Measurements from ENCODE around the gene CSKMT.

CSKMT gene

GRCh38 chr11:62621567-62622470 is 43.3 kb upstream of the CSKMT start, which contains the start of gene B3GAT3:
TSS of gene B3GAT3 (minus strand) at chr11:62621986. CDS start at chr11:62621947, 39 bp downstream.
- Histone ChIP-seq H3K4me3 (ENCODE audit: low read length) (peak within 1 kb of the TSS; percentile 89), H3K4me1 (ENCODE audit: control insufficient read depth, low read length) (peaks cover 17% of the 10 kb centered on the region), H3K9me3 (ENCODE audit: control insufficient read depth, insufficient read depth, low read length) (no peaks in the 10 kb centered on the region), H3K27ac (ENCODE audit: low read depth, low read length) (peak within 1 kb of the TSS; percentile 87), H3K4me2 (ENCODE audit: low read length) (peak within 1 kb of the TSS; percentile 91), H4K20me1 (ENCODE audit: control insufficient read depth, insufficient read depth, low read depth, low read length) (no peaks in the 10 kb centered on the region), H3K9me2 (replicated peaks; ENCODE audit: control insufficient read depth, low read length) (no peaks in the 10 kb centered on the region), H3K79me2 (ENCODE audit: control insufficient read depth, low read length) (peaks cover 26% of the 10 kb centered on the region), H3F3A (ENCODE audit: control insufficient read depth, insufficient read depth) (peaks cover 35% of the 10 kb centered on the region), H3K27me3 (ENCODE audit: control insufficient read depth, low read length) (no peaks in the 10 kb centered on the region), H3K36me3 (ENCODE audit: control insufficient read depth, low read length) (peaks cover 51% of the 10 kb centered on the region)
- TF ChIP-seq CTCF (IDR thresholded peaks at IDR 0.05; ENCODE audit: low read depth, low read length, poor library complexity, severe bottlenecking) (no peak), EZH2phosphoT487 (IDR thresholded peaks at IDR 0.05; ENCODE audit: borderline replicate concordance, low read length) (no peak)

GRCh38 chr11:62622476-62623089 is 42.5 kb upstream of the CSKMT start:
- Histone ChIP-seq H3K36me3 (ENCODE audit: control insufficient read depth, low read length) (peaks cover 52% of the 10 kb centered on the region), H3K9me3 (ENCODE audit: control insufficient read depth, insufficient read depth, low read length) (no peaks in the 10 kb centered on the region), H3K27ac (ENCODE audit: low read depth, low read length) (peak overlapping the region; percentile 87), H4K20me1 (ENCODE audit: control insufficient read depth, insufficient read depth, low read depth, low read length) (no peaks in the 10 kb centered on the region), H3F3A (ENCODE audit: control insufficient read depth, insufficient read depth) (peaks cover 35% of the 10 kb centered on the region), H3K4me3 (ENCODE audit: low read length) (no peak overlapping the region), H3K27me3 (ENCODE audit: control insufficient read depth, low read length) (no peaks in the 10 kb centered on the region), H3K4me1 (ENCODE audit: control insufficient read depth, low read length) (peaks cover 17% of the 10 kb centered on the region), H3K79me2 (ENCODE audit: control insufficient read depth, low read length) (peaks cover 26% of the 10 kb centered on the region), H3K9me2 (replicated peaks; ENCODE audit: control insufficient read depth, low read length) (no peaks in the 10 kb centered on the region), H3K4me2 (ENCODE audit: low read length) (peak overlapping the region; percentile 91; the same call in 1 of the 2 replicates)
- no peak for TF ChIP-seq EZH2phosphoT487 (IDR thresholded peaks at IDR 0.05; ENCODE audit: borderline replicate concordance, low read length)
- no peak for TF ChIP-seq CTCF (IDR thresholded peaks at IDR 0.05; ENCODE audit: low read depth, low read length, poor library complexity, severe bottlenecking)

GRCh38 chr11:62627713-62628112 is 37.4 kb upstream of the CSKMT start:
- no peaks in the 10 kb centered on the region for H3K9me3 ChIP-seq (ENCODE audit: control insufficient read depth, insufficient read depth, low read length)
- no peak overlapping the region for H3K27ac ChIP-seq (ENCODE audit: low read depth, low read length)
- TF ChIP-seq EZH2phosphoT487 (IDR thresholded peaks at IDR 0.05; ENCODE audit: borderline replicate concordance, low read length): no peak
- no peak for TF ChIP-seq CTCF (IDR thresholded peaks at IDR 0.05; ENCODE audit: low read depth, low read length, poor library complexity, severe bottlenecking)
- no peak overlapping the region for H3K4me3 ChIP-seq (ENCODE audit: low read length)
- H4K20me1 ChIP-seq (ENCODE audit: control insufficient read depth, insufficient read depth, low read depth, low read length): no peaks in the 10 kb centered on the region
- H3K36me3 ChIP-seq (ENCODE audit: control insufficient read depth, low read length): peaks cover 76% of the 10 kb centered on the region
- H3K27me3 ChIP-seq (ENCODE audit: control insufficient read depth, low read length): no peaks in the 10 kb centered on the region
- H3K4me2 ChIP-seq (ENCODE audit: low read length): no peak overlapping the region
- no peaks in the 10 kb centered on the region for H3K9me2 ChIP-seq (replicated peaks; ENCODE audit: control insufficient read depth, low read length)
- H3K4me1 ChIP-seq (ENCODE audit: control insufficient read depth, low read length): no peaks in the 10 kb centered on the region
- H3F3A ChIP-seq (ENCODE audit: control insufficient read depth, insufficient read depth): peaks cover 16% of the 10 kb centered on the region
- no peaks in the 10 kb centered on the region for H3K79me2 ChIP-seq (ENCODE audit: control insufficient read depth, low read length)

All from DOHH2 (cell line).